ENCODE data around the gene GNG2. TPM values are rescaled to one million over a fixed set of nuclear protein-coding genes. Genes with fewer than 3 reads are reported as not detected.

Gene GNG2
- polyA plus RNA-seq, 1 of the 3 experiments (the other 2 are of a cell fraction): 17.8 TPM

- Histone ChIP-seq H3K27ac (ENCODE audit: low read depth in 2 of 2, low read length in 1 of 2) (no peak overlapping the region), H3K36me3 (replicated peaks in 1 of 2; ENCODE audit: control insufficient read depth in 1 of 2, insufficient read depth in 2 of 2, low read length in 1 of 2) (no peaks in the 10 kb centered on the region), H3K4me2 (no peak overlapping the region), H3K9ac (no peak overlapping the region), H3K9me2 (no peaks in the 10 kb centered on the region), H3K4me1 (ENCODE audit: control insufficient read depth in 1 of 2, insufficient read depth in 2 of 2, low read depth in 1 of 2, low read length in 1 of 2) (peaks cover 0 to 7% of the 10 kb centered on the region in 2 experiments; a peak in 1 of 4 replicates), H3K9me3 (no peaks in the 10 kb centered on the region), H3F3A (replicated peaks; ENCODE audit: insufficient read depth) (no peaks in the 10 kb centered on the region), H2AFZ (ENCODE audit: low read depth) (no peak overlapping the region), H3K79me2 (ENCODE audit: insufficient read depth) (no peaks in the 10 kb centered on the region), H3K27me3 (ENCODE audit: insufficient read depth) (no peaks in the 10 kb centered on the region), H4K20me1 (ENCODE audit: insufficient read depth) (no peaks in the 10 kb centered on the region), H3K4me3 (ENCODE audit: low read depth in 2 of 2, low read length in 1 of 2) (no peak overlapping the region)
- TF ChIP-seq, protein P1, sequence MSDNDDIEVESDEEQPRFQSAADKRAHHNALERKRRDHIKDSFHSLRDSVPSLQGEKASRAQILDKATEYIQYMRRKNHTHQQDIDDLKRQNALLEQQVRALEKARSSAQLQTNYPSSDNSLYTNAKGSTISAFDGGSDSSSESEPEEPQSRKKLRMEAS (IDR thresholded peaks at IDR 0.05; ENCODE audit: low read depth): no peak
- TF ChIP-seq TCF12 (IDR thresholded peaks at IDR 0.05): no peak
- no peak for TF ChIP-seq EZH2phosphoT487 (IDR thresholded peaks at IDR 0.05; ENCODE audit: borderline replicate concordance, low read depth)
- no peak for TF ChIP-seq SMC3 (IDR thresholded peaks at IDR 0.05; ENCODE audit: low read depth, low read length)
- no peak for TF ChIP-seq MEF2A (IDR thresholded peaks at IDR 0.05; ENCODE audit: borderline replicate concordance, low read depth)
- CTCF ChIA-PET: interaction anchor here (0.6 to 2.3 kb wide), 2 partner anchors 14 to 66 kb away, joined by 3 to 6 read pairs; no protein-coding TSS in a partner anchor
- no peak for DNase-seq
- POLR2A ChIA-PET: no interaction called here
- WGBS (ENCODE audit: low lambda C conversion rate): 84% methylated on average over 3 of the region's 3 CpGs
These were observed 14.6 kb upstream of the GNG2 start for GRCh38 chr14:51845811-51846210.

DNA sequence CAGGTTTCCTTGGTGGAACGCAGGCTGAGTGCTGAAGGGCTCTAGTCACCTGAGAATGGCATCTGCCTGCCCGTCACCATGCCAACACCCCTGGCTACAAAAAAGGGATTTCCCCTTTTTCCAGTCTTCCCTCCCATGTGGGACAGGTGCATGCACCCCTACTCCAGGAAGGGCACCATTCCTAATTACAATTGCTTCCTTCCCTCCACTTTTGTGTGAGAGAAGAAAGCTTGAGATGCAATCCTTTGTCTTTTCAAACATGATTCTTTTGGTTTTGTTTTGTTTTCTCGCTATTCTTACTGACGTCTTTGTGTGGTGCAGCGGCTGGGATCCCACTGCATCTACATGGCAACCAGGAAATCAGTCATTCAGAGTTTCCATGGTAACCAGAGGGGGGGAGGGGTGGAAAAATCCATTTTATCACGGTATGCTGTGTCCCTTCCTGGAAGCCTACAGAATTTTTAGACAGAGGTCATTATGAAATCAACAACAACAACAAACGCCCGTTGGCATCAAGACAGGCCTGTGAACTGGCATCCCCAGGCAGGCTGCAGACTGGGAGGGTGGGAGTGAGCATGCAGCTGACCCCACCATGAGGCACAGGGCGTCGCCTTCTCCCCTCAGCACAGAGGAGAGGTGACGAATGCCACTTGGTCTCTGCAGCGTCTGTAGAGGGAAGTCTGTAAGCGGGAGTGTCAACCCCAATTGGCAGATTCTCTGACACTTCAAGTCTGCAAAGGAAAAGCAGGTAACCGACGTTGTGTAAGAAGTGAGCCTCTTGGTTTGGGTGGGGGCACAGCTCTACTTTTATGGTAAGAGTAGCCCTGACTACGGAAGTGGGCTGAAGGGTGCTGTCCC, 13.6 kb upstream of the GNG2 start:
- DNase-seq: peak; percentile 35
- no peak overlapping the region for H3K27ac ChIP-seq (ENCODE audit: low read depth in 2 of 2, low read length in 1 of 2)
- no peak overlapping the region for H3K4me3 ChIP-seq (ENCODE audit: low read depth in 2 of 2, low read length in 1 of 2)
- ChIA-PET CTCF (interaction anchor here (0.6 to 2.3 kb wide), 4 partner anchors 13 to 105 kb away, joined by 3 to 6 read pairs (median 4); no protein-coding TSS in a partner anchor), POLR2A (no interaction called here)
- no peak overlapping the region for H2AFZ ChIP-seq (ENCODE audit: low read depth)
- peaks cover 0 to 7% of the 10 kb centered on the region in 2 experiments; a peak in 1 of 4 replicates for H3K4me1 ChIP-seq (ENCODE audit: control insufficient read depth in 1 of 2, insufficient read depth in 2 of 2, low read depth in 1 of 2, low read length in 1 of 2)
- H3K4me2 ChIP-seq: no peak overlapping the region
- no peaks in the 10 kb centered on the region for H3K9me3 ChIP-seq
- TF ChIP-seq PBX3 (IDR thresholded peaks at IDR 0.05): no peak
- no peak for TF ChIP-seq SIN3A (IDR thresholded peaks at IDR 0.05; ENCODE audit: borderline replicate concordance, low read depth, low read length)
- no peak overlapping the region for H3K9ac ChIP-seq
- no peaks in the 10 kb centered on the region for H3K27me3 ChIP-seq (ENCODE audit: insufficient read depth)
- H3K9me2 ChIP-seq: no peaks in the 10 kb centered on the region
- no peaks in the 10 kb centered on the region for H4K20me1 ChIP-seq (ENCODE audit: insufficient read depth)
- WGBS (ENCODE audit: low lambda C conversion rate): 86% methylated on average over 16 of the region's 16 CpGs
- no peaks in the 10 kb centered on the region for H3K79me2 ChIP-seq (ENCODE audit: insufficient read depth)
- H3F3A ChIP-seq (replicated peaks; ENCODE audit: insufficient read depth): no peaks in the 10 kb centered on the region
- no peaks in the 10 kb centered on the region for H3K36me3 ChIP-seq (replicated peaks in 1 of 2; ENCODE audit: control insufficient read depth in 1 of 2, insufficient read depth in 2 of 2, low read length in 1 of 2)

- ChIA-PET CTCF (interaction anchor here (1.1 to 2.3 kb wide), 3 partner anchors 21 to 104 kb away, joined by 3 to 6 read pairs (median 4); no protein-coding TSS in a partner anchor), POLR2A (no interaction called here)
- no peaks in the 10 kb centered on the region for H3K9me2 ChIP-seq
- no peak overlapping the region for H3K4me2 ChIP-seq
- H3K4me1 ChIP-seq (ENCODE audit: control insufficient read depth in 1 of 2, insufficient read depth in 2 of 2, low read depth in 1 of 2, low read length in 1 of 2): peaks cover 0 to 7% of the 10 kb centered on the region in 2 experiments; a peak in 2 of 4 replicates
- no peak overlapping the region for H3K27ac ChIP-seq (ENCODE audit: low read depth in 2 of 2, low read length in 1 of 2)
- no peak for DNase-seq
- H3K79me2 ChIP-seq (ENCODE audit: insufficient read depth): no peaks in the 10 kb centered on the region
- no peaks in the 10 kb centered on the region for H3K9me3 ChIP-seq
- WGBS (ENCODE audit: low lambda C conversion rate): 96% methylated on average over 4 of the region's 4 CpGs
- no peak overlapping the region for H3K9ac ChIP-seq
- H3K27me3 ChIP-seq (ENCODE audit: insufficient read depth): no peaks in the 10 kb centered on the region
- H2AFZ ChIP-seq (ENCODE audit: low read depth): no peak overlapping the region
- H3K4me3 ChIP-seq (ENCODE audit: low read depth in 2 of 2, low read length in 1 of 2): no peak overlapping the region
- H3F3A ChIP-seq (replicated peaks; ENCODE audit: insufficient read depth): no peaks in the 10 kb centered on the region
- no peaks in the 10 kb centered on the region for H3K36me3 ChIP-seq (replicated peaks in 1 of 2; ENCODE audit: control insufficient read depth in 1 of 2, insufficient read depth in 2 of 2, low read length in 1 of 2)
- no peaks in the 10 kb centered on the region for H4K20me1 ChIP-seq (ENCODE audit: insufficient read depth)
- TF ChIP-seq GATA2 (CRISPR knock-in tag; IDR thresholded peaks at IDR 0.05): no peak
- TF ChIP-seq EP300 (IDR thresholded peaks at IDR 0.05; ENCODE audit: borderline replicate concordance in 1 of 2, low read depth in 1 of 2, low read length in 1 of 2): no peak
- no peak for TF ChIP-seq YY1 (IDR thresholded peaks at IDR 0.05; ENCODE audit: low read depth)
- TF ChIP-seq SMC3 (IDR thresholded peaks at IDR 0.05; ENCODE audit: low read depth, low read length): no peak
- no peak for TF ChIP-seq FOXM1 (IDR thresholded peaks at IDR 0.05; ENCODE audit: low read depth)
- no peak for TF ChIP-seq JUND (IDR thresholded peaks at IDR 0.05)
- no peak for TF ChIP-seq RAD21 (IDR thresholded peaks at IDR 0.05; ENCODE audit: low read length)
- no peak for TF ChIP-seq CHD2 (IDR thresholded peaks at IDR 0.05; ENCODE audit: low read length, partially characterized antibody)
- TF ChIP-seq FOXJ3 (CRISPR knock-in tag; IDR thresholded peaks at IDR 0.05): no peak
These were observed 13.0 kb upstream of the GNG2 start for GRCh38 chr14:51847489-51847796.

All from SK-N-SH (cell line).